ENCODE results near the gene KCTD5.

The KCTD5 gene

DNA sequence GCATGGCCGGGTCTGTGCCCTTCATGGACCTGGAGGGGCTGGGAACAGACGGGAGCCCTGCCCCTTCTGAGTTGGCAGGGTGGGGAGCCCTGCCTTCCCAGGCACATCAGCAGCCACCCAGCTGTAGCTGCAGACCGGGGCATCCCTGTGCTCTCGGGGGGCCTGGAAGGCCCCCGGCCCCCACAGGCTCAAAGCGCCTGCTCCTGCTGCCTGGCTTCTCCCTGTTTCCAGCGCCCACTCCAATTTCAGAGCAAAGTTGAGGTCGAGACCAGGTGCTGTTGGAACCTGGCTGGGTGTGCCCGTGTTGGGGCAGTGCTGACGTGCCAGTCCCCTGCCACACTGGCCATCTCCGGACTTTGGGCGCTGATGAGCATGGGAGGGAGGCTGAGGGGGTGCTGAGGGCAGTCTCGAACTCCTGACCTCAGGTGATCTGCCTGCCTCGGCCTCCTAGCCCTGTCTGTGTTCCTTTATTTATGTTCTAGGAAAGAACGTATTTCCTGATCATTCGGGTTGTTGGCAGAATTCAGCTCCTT, 42.6 kb downstream of the KCTD5 start:
- no peak overlapping the region for H3K27ac ChIP-seq (ENCODE audit: low read depth, low read length)
- no peaks in the 10 kb centered on the region for H3K9me3 ChIP-seq (ENCODE audit: control insufficient read depth in 1 of 2, low read length in 2 of 2)
- H3K27me3 ChIP-seq (ENCODE audit: control insufficient read depth in 1 of 2, insufficient read depth in 2 of 2, low read length in 2 of 2): no peaks in the 10 kb centered on the region
- no peak overlapping the region for H3K4me3 ChIP-seq (ENCODE audit: low read depth in 1 of 2, low read length in 2 of 2)
- H3K36me3 ChIP-seq (ENCODE audit: control insufficient read depth in 1 of 2, insufficient read depth in 2 of 2, low read length in 2 of 2): no peaks in the 10 kb centered on the region
- no peak overlapping the region for H3K9ac ChIP-seq (ENCODE audit: low read depth in 1 of 2, low read length in 2 of 2)
- peaks cover under 1 to 2% of the 10 kb centered on the region in 2 donors for H3K4me1 ChIP-seq (ENCODE audit: control insufficient read depth in 1 of 2, insufficient read depth in 2 of 2, low read length in 2 of 2)

DNA sequence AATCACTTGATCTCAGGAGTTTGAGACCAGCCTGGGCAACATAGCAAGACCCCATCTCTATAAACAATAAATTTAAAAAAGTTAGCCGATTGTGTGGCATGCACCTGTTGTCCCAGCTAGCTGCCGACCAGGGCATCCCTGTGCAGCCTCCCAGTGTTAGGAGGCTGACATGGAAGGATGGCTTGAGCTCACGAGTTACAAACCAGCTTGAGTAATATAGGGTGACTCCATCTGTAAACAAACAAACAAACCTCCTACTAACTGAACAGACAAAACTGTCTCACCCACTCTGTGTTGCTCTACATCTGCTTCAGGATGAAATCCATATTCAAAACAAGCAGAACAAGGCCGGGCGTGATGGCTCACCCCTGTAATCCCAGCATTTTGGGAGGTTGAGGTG, 44.6 kb downstream of the KCTD5 start:
- H3K27me3 ChIP-seq (ENCODE audit: control insufficient read depth in 1 of 2, insufficient read depth in 2 of 2, low read length in 2 of 2): no peaks in the 10 kb centered on the region
- no peak overlapping the region for H3K4me3 ChIP-seq (ENCODE audit: low read depth in 1 of 2, low read length in 2 of 2)
- H3K4me1 ChIP-seq (ENCODE audit: control insufficient read depth in 1 of 2, insufficient read depth in 2 of 2, low read length in 2 of 2): no peaks in the 10 kb centered on the region
- H3K9ac ChIP-seq (ENCODE audit: low read depth in 1 of 2, low read length in 2 of 2): no peak overlapping the region
- no peak overlapping the region for H3K27ac ChIP-seq (ENCODE audit: low read depth, low read length)
- H3K9me3 ChIP-seq (ENCODE audit: control insufficient read depth in 1 of 2, low read length in 2 of 2): no peaks in the 10 kb centered on the region
- no peaks in the 10 kb centered on the region for H3K36me3 ChIP-seq (ENCODE audit: control insufficient read depth in 1 of 2, insufficient read depth in 2 of 2, low read length in 2 of 2)

DNA sequence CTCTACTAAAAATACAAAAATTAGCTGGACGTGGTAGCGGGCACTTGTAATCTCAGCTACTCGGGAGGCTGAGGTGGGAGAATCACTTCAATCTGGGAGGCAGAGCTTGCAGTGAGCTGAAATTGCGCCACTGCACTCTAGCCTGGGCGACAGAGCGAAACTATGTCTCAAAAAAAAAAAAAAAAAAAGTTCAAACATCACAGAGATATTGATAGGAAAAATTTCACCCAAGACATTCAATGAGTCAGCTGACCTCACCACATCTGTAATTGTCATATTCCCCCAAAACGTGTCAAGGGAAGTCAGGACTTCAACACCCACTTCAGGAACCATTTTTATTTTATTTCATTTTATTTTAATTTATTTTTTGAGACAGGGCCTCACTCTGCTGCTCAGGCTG, 45.7 kb downstream of the KCTD5 start:
- Histone ChIP-seq H3K4me3 (ENCODE audit: low read depth in 1 of 2, low read length in 2 of 2) (no peak overlapping the region), H3K9me3 (ENCODE audit: control insufficient read depth in 1 of 2, low read length in 2 of 2) (no peaks in the 10 kb centered on the region)

DNA sequence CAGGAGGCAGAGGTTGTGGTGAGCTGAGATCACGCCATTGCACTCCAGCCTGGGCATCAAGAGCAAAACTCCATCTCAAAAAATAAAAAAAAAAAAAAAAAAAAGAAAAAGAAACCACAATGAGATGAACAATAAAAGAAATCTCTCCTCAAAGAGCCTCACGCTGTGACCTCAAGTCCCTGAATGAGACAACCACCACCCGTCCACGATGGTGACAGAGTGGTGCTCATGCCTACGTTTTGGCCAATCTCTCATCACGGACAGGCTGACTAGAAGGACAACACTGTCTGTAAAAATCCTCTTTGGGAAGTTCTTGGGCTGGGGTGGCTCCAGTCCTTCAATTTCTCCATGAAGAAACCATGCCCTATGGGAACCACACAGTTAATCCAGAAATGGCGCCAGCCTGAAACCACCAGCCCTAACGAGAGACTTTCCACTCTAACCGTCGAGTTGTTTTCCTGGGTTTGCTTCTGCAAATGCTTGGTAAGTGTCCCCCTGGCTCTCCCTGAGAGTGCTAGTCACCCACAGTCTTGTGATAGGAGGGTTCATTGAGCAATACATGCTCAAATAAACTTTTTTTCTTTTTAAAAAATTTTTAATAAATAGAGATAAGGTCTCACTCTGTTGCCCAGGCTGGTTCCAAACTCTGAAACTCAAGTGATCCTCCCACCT, 52.7 kb downstream of the KCTD5 start:
- H3K9me3 ChIP-seq (ENCODE audit: control insufficient read depth in 1 of 2, low read length in 2 of 2): no peaks in the 10 kb centered on the region
- no peaks in the 10 kb centered on the region for H3K36me3 ChIP-seq (ENCODE audit: control insufficient read depth in 1 of 2, insufficient read depth in 2 of 2, low read length in 2 of 2)
- H3K9ac ChIP-seq (ENCODE audit: low read depth in 1 of 2, low read length in 2 of 2): no peak overlapping the region
- no peak overlapping the region for H3K4me3 ChIP-seq (ENCODE audit: low read depth in 1 of 2, low read length in 2 of 2)
- no peaks in the 10 kb centered on the region for H3K27me3 ChIP-seq (ENCODE audit: control insufficient read depth in 1 of 2, insufficient read depth in 2 of 2, low read length in 2 of 2)
- H3K27ac ChIP-seq (ENCODE audit: low read depth, low read length): no peak overlapping the region
- no peaks in the 10 kb centered on the region for H3K4me1 ChIP-seq (ENCODE audit: control insufficient read depth in 1 of 2, insufficient read depth in 2 of 2, low read length in 2 of 2)

More for the DNA sequence above, 45.7 kb downstream of the KCTD5 start:
- no peak overlapping the region for H3K9ac ChIP-seq (ENCODE audit: low read depth in 1 of 2, low read length in 2 of 2)
- no peaks in the 10 kb centered on the region for H3K36me3 ChIP-seq (ENCODE audit: control insufficient read depth in 1 of 2, insufficient read depth in 2 of 2, low read length in 2 of 2)
- H3K27me3 ChIP-seq (ENCODE audit: control insufficient read depth in 1 of 2, insufficient read depth in 2 of 2, low read length in 2 of 2): no peaks in the 10 kb centered on the region
- no peaks in the 10 kb centered on the region for H3K4me1 ChIP-seq (ENCODE audit: control insufficient read depth in 1 of 2, insufficient read depth in 2 of 2, low read length in 2 of 2)
- no peak overlapping the region for H3K27ac ChIP-seq (ENCODE audit: low read depth, low read length)

DNA sequence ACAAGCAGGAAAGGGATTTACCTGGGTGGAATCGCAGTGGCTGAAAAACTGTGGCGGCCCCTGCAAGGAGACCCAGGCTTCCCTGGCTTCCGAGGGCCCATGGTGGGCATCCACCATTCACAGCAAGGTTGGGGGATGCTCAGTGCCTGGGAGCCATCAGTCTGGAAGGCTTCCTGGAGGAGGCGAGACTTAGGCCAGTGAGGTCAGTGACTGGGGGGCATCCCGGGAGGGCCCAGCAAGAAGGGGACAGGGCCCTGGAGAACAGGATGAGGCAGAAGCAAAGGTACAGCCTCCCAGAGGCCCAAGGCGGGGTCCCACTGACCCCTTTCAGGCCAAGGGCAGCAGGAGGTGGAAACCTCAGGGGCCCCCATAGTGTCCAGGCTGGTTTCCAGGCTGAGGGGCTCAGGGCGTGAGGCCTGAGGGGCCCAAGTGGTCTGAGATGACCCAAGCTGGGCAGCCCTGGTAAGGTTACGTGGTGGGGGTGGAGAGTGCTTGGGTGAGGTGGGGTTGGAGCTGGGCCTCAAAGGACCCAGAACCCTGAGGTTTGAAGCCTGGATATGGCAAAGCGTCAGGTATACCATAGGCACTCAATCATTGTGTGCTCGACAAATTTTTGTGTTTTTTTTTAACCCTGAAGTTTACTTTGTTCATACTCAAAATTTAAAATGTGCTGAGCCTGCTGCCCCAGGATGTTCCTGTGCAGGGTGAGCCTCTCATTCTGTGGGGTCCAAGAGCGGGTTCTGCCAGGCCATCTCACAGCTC, 54.3 kb downstream of the KCTD5 start:
- H3K4me1 ChIP-seq (ENCODE audit: control insufficient read depth in 1 of 2, insufficient read depth in 2 of 2, low read length in 2 of 2): no peaks in the 10 kb centered on the region
- no peaks in the 10 kb centered on the region for H3K36me3 ChIP-seq (ENCODE audit: control insufficient read depth in 1 of 2, insufficient read depth in 2 of 2, low read length in 2 of 2)
- H3K9me3 ChIP-seq (ENCODE audit: control insufficient read depth in 1 of 2, low read length in 2 of 2): no peaks in the 10 kb centered on the region
- H3K27me3 ChIP-seq (ENCODE audit: control insufficient read depth in 1 of 2, insufficient read depth in 2 of 2, low read length in 2 of 2): no peaks in the 10 kb centered on the region
- no peak overlapping the region for H3K4me3 ChIP-seq (ENCODE audit: low read depth in 1 of 2, low read length in 2 of 2)
- H3K27ac ChIP-seq (ENCODE audit: low read depth, low read length): no peak overlapping the region
- H3K9ac ChIP-seq (ENCODE audit: low read depth in 1 of 2, low read length in 2 of 2): no peak overlapping the region

DNA sequence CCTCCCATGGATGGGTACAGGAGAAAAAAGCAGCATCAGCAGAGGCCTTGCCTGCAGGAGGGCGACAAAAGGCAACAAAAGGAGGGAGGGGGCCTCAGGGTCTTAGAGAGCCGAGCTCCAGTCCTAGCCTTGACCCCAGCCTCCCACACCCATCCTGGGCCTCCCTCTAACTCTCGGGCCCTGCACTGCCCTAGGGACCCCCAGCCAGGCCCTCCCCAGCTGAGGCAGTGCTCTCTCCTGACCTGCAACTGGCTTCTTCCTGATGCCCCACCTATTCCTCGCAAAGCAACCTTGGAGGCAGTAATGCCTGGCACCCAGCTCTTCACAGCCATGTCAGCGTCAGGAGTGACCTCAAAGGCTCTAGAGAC, 54.9 kb downstream of the KCTD5 start:
- no peaks in the 10 kb centered on the region for H3K27me3 ChIP-seq (ENCODE audit: control insufficient read depth in 1 of 2, insufficient read depth in 2 of 2, low read length in 2 of 2)
- no peak overlapping the region for H3K27ac ChIP-seq (ENCODE audit: low read depth, low read length)
- no peaks in the 10 kb centered on the region for H3K9me3 ChIP-seq (ENCODE audit: control insufficient read depth in 1 of 2, low read length in 2 of 2)
- H3K4me1 ChIP-seq (ENCODE audit: control insufficient read depth in 1 of 2, insufficient read depth in 2 of 2, low read length in 2 of 2): no peaks in the 10 kb centered on the region
- H3K36me3 ChIP-seq (ENCODE audit: control insufficient read depth in 1 of 2, insufficient read depth in 2 of 2, low read length in 2 of 2): no peaks in the 10 kb centered on the region
- H3K4me3 ChIP-seq (ENCODE audit: low read depth in 1 of 2, low read length in 2 of 2): no peak overlapping the region
- H3K9ac ChIP-seq (ENCODE audit: low read depth in 1 of 2, low read length in 2 of 2): no peak overlapping the region

DNA sequence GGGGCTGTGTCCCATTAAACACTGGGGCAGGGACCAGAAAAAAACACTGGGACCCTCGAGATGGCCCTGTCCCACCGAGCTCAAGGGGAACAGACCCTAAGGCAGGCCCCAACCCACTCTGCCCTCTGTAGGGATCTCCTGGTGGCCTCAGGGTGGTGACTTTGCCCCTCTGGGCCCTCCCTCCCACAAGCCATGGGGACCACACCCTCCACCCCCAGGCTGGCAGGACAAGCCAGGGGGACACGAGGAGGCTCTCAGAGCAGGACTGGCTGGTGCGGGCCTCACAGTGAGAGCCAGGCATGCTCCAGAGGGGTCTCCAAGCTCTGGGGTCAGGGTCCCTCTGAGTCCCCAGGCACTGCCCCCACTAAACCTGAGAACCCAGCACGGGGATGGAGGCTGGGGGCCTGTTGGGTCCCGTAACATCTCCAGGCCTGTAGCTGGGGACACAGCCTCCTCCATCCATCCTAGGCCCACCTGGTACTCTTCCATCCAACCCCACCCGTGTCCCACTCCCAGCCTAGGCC, 55.6 kb downstream of the KCTD5 start:
- H3K9ac ChIP-seq (ENCODE audit: low read depth in 1 of 2, low read length in 2 of 2): no peak overlapping the region
- no peaks in the 10 kb centered on the region for H3K27me3 ChIP-seq (ENCODE audit: control insufficient read depth in 1 of 2, insufficient read depth in 2 of 2, low read length in 2 of 2)
- no peak overlapping the region for H3K27ac ChIP-seq (ENCODE audit: low read depth, low read length)
- no peaks in the 10 kb centered on the region for H3K36me3 ChIP-seq (ENCODE audit: control insufficient read depth in 1 of 2, insufficient read depth in 2 of 2, low read length in 2 of 2)
- no peaks in the 10 kb centered on the region for H3K4me1 ChIP-seq (ENCODE audit: control insufficient read depth in 1 of 2, insufficient read depth in 2 of 2, low read length in 2 of 2)
- no peaks in the 10 kb centered on the region for H3K9me3 ChIP-seq (ENCODE audit: control insufficient read depth in 1 of 2, low read length in 2 of 2)
- no peak overlapping the region for H3K4me3 ChIP-seq (ENCODE audit: low read depth in 1 of 2, low read length in 2 of 2)

DNA sequence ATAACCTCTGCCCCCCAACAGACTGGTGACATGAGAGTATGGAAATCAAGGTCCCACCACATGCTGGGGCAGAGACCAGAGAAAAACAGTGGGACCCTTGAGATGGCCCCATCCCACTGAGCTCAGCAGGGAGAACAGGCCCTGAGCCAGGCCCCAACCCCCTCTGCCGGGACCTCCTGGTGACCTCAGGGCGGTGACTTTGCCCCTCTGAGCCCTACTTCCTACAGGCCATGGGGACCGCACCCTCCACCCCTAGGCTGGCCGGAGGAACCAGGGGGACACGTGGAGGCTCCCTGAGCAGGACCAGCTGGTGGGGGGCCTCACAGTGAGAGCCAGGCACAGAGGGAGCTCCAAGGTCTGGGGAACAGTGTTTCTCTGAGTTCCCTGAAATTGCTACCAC, 56.3 kb downstream of the KCTD5 start:
- Histone ChIP-seq H3K9me3 (ENCODE audit: control insufficient read depth in 1 of 2, low read length in 2 of 2) (no peaks in the 10 kb centered on the region), H3K4me1 (ENCODE audit: control insufficient read depth in 1 of 2, insufficient read depth in 2 of 2, low read length in 2 of 2) (no peaks in the 10 kb centered on the region), H3K4me3 (ENCODE audit: low read depth in 1 of 2, low read length in 2 of 2) (no peak overlapping the region), H3K9ac (ENCODE audit: low read depth in 1 of 2, low read length in 2 of 2) (no peak overlapping the region), H3K36me3 (ENCODE audit: control insufficient read depth in 1 of 2, insufficient read depth in 2 of 2, low read length in 2 of 2) (no peaks in the 10 kb centered on the region), H3K27ac (ENCODE audit: low read depth, low read length) (no peak overlapping the region), H3K27me3 (ENCODE audit: control insufficient read depth in 1 of 2, insufficient read depth in 2 of 2, low read length in 2 of 2) (no peaks in the 10 kb centered on the region)

DNA sequence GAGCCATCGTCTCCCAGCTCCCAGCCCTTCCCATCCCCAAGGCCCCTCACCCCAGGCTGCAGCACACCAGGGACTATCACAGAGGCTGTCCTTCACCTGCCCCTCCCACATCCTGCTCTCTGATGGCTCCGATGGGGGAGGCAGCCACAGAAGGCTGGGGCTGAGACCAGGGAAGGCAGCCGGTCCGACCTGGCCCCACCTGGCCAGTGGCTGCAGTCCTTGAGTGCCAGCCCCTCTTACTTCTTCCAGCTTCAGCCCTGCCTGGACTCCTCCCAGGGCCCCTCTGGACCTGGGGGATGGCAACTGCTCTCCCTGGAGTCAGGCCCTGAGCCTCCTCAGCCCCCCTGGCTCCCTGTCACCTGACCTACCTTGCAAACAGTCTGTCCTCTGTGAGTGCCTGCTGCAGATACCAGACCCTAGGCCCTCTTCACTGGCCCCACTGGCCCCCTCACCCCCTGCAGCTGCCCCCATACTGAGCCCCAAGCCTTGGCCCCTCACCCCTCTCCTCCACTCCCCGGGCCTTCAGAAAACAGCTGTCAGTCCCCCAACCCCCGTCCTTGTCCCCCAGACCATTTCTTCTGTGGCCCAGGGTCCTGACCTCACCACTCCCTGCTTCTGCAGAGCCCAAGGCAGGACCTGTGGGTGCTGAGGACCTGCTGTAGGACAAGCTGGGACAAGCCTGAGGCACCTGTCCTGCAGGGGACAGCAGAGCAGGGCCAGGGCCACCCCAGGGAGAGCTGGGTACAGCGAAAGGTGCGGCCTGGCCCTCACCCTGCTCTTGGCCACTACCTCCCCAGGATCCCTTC, 57.5 kb downstream of the KCTD5 start:
- Histone ChIP-seq H3K36me3 (ENCODE audit: control insufficient read depth in 1 of 2, insufficient read depth in 2 of 2, low read length in 2 of 2) (no peaks in the 10 kb centered on the region), H3K27me3 (ENCODE audit: control insufficient read depth in 1 of 2, insufficient read depth in 2 of 2, low read length in 2 of 2) (no peaks in the 10 kb centered on the region), H3K27ac (ENCODE audit: low read depth, low read length) (no peak overlapping the region)

DNA sequence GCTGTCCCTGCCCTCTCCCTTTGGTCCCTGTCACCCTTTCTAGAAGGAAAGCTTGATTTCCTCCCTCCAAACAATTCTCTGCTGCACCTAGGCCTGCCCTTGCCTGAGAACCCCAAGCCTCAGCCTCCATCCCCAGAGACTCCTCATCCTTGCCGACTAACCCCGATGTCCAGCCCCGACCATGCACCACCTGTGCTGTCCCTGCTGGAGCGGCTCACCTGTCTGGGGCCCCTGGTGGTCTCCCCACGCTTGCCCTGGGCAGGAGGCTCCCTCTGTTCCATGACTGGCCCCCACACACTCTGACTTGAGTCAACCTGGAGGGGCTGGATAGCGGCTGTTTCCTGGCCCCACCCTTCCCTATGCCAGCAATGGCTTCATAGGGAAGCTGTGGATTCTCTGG, 58.2 kb downstream of the KCTD5 start:
- Histone ChIP-seq H3K36me3 (ENCODE audit: control insufficient read depth in 1 of 2, insufficient read depth in 2 of 2, low read length in 2 of 2) (no peaks in the 10 kb centered on the region), H3K4me3 (ENCODE audit: low read depth in 1 of 2, low read length in 2 of 2) (no peak overlapping the region), H3K27ac (ENCODE audit: low read depth, low read length) (no peak overlapping the region), H3K4me1 (ENCODE audit: control insufficient read depth in 1 of 2, insufficient read depth in 2 of 2, low read length in 2 of 2) (no peaks in the 10 kb centered on the region), H3K9ac (ENCODE audit: low read depth in 1 of 2, low read length in 2 of 2) (no peak overlapping the region), H3K27me3 (ENCODE audit: control insufficient read depth in 1 of 2, insufficient read depth in 2 of 2, low read length in 2 of 2) (no peaks in the 10 kb centered on the region), H3K9me3 (ENCODE audit: control insufficient read depth in 1 of 2, low read length in 2 of 2) (no peaks in the 10 kb centered on the region)

More for the DNA sequence above, 57.5 kb downstream of the KCTD5 start:
- no peaks in the 10 kb centered on the region for H3K4me1 ChIP-seq (ENCODE audit: control insufficient read depth in 1 of 2, insufficient read depth in 2 of 2, low read length in 2 of 2)
- no peaks in the 10 kb centered on the region for H3K9me3 ChIP-seq (ENCODE audit: control insufficient read depth in 1 of 2, low read length in 2 of 2)
- no peak overlapping the region for H3K9ac ChIP-seq (ENCODE audit: low read depth in 1 of 2, low read length in 2 of 2)
- no peak overlapping the region for H3K4me3 ChIP-seq (ENCODE audit: low read depth in 1 of 2, low read length in 2 of 2)

All from duodenal mucosa (tissue), 2 donors.